T47D (cell line): ENCODE results near the gene CDHR1.

Experiments used
- DNase-seq, 2 experiments: peaks; one replicate each; pipeline versions ENCODE4 v3.0.0 to v3.0.0-alpha.2; 2011 to 2012; ENCODE audit warnings: low read depth in 1 of 2, low spot score in 1 of 2
- JUND ChIP-seq: IDR thresholded peaks from 2 replicates; pipeline ENCODE4 v1.6.1; 2012; ENCODE audit warnings: low read depth
- in situ Hi-C: cut with HindIII; loops from 2 replicates; pipeline ENCODE4 v1.10.0; 2016; ENCODE audit warnings: low sequenced_read_pairs, low pct_unique_long_range_greater_than_20kb

CDHR1 gene

DNA sequence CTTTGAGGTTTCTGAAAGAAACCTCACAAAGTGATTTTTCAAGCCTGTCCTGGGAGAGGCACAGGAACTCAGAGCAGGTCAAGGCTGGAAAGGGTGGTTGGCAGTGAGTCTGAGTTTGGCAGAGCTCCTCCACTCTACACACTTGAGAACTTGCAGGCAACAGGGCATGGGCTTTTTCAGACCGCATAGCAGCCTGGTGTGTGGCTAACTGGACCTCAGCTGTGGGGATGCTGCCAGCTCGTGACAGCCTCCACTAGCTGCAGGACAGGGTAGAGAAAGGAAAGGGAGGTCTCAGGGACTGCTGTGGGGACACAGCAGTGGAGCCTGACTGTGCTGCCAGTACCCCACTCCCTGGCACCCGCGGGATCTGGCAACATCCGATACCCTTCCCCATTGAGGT is 2.6 kb downstream of the CDHR1 start:
- in situ Hi-C loops: no loop called here
- no peak for TF ChIP-seq JUND

DNA sequence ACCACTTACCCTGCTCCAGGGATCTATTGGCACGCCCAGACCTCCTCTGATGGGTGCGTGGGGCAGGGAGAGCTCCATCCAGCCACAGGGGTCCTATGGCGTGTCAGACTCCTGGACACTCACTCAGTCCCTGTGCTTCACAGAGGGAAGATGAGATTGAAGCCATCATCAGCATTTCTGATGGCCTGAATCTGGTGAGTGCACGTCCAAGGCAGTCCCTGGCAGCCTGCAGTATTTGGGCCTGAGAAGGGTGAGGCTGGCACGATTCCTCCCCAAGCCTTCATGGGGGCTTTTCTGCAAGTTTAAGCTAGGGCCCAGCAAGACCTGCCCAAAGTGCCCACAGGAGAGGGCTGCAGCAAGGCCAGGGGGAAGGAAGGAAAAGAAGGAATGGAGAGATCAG is 3.3 kb downstream of the CDHR1 start:
- in situ Hi-C loops: no loop called here
- no peak for DNase-seq
- TF ChIP-seq JUND: no peak

More for the DNA sequence above, 2.6 kb downstream of the CDHR1 start:
- DNase-seq: no peak

DNA sequence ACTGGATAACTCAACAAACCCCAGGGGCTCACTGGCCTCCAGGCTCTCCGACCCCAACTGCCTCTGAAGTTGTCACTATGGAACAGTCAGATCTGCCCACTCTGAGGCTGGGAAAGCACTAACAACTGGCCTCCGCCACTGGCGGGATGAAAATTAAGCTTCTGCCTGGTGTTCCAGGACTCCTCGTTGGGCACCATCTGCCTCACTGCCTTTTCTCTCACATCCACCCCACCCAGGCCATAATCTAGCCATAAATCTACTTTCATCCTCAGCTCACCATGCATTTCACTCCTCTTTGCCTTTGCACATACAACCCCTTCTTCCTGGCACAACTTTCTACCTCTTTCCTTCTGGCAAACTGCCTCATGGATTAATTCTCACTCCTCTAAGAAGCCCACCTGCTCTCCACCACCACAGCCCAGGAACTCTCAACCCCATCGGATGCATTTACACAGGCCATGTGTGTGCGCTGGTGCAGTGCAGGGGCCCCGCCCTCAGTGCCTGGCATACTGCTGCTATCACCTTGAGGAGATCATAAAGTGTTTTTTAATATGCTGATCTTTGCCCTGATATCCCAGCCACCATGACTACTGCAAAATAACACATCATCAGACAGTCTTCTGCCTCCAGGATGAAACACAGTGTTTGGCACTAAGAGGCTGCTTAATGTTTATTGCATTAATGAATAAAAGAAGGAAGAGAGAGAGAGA is 4.0 kb downstream of the CDHR1 start:
- DNase-seq: no peak
- TF ChIP-seq JUND: no peak
- in situ Hi-C loops: no loop called here

DNA sequence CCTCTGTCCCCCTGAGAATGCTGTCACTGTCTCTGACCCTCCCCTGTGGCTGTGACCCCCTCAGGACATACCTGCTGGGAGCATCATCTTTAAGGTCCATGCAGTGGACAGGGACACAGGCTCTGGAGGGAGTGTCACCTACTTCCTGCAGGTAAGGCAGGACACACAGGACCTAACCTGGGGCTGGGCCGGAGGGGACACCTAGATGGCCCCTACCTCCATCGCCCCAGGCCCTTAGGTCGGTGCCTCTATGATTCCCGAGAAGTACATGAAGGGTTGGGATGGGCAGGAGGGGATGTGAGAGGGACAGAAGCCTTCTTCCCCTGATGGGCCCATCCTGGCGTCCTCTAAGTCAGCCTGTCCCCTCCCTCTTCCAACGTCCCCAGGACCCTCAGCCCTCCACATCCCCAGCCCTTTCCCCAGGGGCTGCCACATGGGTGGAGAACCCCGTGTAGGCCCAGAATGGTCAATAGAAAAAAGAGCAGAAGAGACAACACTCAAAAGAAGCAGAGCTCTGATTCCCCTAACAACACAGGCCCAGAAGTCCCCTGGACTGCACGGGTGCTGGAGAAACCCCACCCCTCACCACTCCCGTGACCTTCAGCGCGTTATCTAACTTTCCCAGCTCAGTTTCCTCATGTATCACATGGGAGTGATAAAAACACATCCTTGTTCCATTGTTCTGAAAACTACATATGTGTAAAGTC is 6.4 kb downstream of the CDHR1 start:
- no peak for TF ChIP-seq JUND
- in situ Hi-C loops: no loop called here
- DNase-seq: no peak

DNA sequence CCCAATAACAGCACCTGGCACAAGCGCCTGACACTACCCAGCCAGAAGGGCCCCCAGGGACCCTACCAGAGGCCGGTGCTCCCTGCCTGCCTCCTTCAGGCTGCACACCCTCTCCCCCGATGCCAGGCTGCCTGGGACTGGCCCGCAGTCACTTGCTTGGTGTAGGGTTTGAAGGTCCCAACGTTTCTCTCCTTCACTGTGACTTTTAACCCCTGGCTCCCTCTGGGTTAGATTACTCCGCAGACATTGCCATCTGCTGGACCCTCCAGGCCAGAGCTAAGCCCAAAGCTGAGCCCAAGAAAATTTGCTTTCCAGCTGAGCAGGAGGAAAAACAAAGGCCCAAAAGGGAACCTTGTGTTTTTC is 6.9 kb downstream of the CDHR1 start:
- DNase-seq: no peak
- no peak for TF ChIP-seq JUND
- in situ Hi-C loops: no loop called here

DNA sequence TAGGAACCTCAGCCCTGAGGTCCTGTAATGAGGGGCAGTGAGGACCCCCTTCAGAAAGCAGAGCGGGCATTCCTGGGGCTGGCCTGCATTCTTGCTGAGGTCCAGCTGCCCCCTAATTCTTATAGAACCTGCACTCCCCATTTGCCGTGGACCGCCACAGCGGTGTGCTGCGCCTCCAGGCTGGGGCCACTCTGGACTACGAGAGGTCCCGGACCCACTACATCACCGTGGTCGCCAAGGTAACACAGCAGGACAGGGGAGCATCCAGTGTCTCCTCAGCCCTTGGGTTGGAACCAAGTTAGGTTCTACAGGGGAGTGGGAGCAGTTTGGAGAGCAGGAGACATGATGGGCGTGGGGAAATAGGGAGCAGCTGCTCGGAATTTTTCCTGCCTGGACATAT is 7.3 kb downstream of the CDHR1 start:
- TF ChIP-seq JUND: no peak
- no peak for DNase-seq
- in situ Hi-C loops: no loop called here

DNA sequence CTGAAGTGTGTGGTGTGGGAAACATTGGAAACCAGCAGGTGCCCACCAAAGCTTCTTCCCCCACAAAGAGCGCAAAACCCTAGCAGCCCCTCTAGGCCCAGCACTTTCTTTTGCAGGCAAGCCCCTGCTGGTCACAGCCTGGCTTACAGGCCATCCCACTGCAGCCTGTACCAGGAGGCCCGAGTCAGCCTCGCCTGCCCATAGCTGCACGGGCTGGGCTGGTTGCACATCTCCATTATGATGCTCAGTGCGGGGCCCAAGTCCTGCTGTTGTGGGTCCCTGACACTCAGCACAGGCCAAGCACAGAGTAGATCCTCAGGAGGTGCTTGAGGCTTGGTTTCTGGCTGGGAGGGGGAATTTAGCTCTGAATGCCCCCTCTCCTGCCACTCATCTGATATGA is 8.0 kb downstream of the CDHR1 start:
- TF ChIP-seq JUND: no peak

DNA sequence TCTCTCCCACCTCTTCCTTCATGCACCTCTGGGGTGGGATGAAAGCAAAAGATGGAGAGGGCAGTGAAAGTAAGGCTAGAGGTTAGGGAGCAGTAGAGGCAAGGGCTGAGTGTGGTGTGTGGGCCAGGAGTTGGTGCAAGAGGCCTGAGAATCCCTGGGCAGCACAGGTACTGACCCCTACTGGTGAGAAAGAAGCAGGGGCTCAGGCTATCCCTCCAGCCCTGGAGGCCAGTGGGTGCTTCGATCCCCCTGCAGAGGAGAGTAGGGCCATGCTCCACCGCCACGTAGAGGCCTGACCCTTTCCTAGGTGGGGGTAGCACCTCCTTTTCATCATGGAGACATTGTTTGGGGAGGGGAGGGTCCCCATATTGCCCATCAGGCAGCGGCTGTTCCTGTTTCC is 9.8 kb downstream of the CDHR1 start:
- TF ChIP-seq JUND: no peak
- in situ Hi-C loops: no loop called here
- DNase-seq: no peak

More for the DNA sequence above, 8.0 kb downstream of the CDHR1 start:
- DNase-seq: no peak
- in situ Hi-C loops: no loop called here

DNA sequence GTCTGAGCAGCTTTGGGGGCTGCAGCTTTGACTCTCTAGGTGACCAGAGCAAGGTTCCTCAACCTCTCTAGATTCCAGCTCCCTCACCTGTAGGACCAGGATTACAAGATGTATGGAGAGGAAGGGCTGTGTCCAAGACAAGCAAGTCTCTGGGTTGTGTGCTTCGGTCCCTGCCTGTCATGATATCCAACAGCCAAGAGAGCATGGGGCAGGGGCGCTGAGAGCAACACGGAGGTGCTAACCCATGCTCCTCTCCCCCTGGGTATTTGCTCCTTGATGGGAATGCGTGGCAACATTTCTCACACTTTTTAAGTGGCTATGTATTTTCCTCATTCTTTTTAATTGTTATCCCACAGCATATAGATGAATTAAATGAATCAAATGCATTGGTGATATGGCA is 10.3 kb downstream of the CDHR1 start:
- in situ Hi-C loops: no loop called here
- TF ChIP-seq JUND: no peak

DNA sequence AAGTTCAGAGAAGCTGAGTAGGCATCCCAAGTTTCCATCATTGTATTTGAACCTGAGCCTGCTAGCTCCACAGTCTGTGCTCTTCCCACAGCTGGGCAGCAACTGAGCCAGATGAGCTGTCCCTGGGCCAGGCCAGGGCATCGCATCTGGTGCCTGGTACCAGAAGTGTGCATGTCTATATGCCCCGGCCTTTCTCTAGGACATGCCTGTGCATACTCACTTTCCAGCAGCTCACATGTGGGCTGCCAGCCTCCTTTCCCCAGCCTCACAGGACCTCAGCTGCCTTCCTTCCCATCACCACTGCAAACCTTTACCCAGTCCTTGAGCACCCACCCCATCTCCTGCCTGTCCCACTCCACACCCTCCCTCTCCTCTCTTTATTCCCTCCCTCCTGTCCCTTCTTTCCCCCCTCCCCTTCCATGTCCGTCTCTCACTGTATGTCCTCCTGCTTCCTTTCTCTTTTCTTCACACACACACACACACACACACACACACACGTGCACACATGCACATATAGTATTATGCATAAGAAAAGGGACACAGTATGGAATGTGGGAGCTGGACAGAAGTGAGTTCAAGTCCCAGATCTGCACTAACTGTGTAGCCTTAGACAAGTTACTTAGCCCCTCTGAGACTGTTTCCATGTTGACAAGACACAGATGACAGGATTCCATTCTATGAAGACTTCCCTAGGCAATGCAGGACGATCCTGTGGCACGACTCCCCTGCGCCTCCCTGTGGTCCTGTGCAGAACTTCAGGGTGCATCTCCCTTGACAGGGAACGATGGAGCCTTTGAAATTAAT is 10.9 kb downstream of the CDHR1 start:
- peak; percentile 63 to 75 for DNase-seq
- in situ Hi-C loops: no loop called here
- TF ChIP-seq JUND: no peak

More for the DNA sequence above, 10.3 kb downstream of the CDHR1 start:
- DNase-seq: no peak

DNA sequence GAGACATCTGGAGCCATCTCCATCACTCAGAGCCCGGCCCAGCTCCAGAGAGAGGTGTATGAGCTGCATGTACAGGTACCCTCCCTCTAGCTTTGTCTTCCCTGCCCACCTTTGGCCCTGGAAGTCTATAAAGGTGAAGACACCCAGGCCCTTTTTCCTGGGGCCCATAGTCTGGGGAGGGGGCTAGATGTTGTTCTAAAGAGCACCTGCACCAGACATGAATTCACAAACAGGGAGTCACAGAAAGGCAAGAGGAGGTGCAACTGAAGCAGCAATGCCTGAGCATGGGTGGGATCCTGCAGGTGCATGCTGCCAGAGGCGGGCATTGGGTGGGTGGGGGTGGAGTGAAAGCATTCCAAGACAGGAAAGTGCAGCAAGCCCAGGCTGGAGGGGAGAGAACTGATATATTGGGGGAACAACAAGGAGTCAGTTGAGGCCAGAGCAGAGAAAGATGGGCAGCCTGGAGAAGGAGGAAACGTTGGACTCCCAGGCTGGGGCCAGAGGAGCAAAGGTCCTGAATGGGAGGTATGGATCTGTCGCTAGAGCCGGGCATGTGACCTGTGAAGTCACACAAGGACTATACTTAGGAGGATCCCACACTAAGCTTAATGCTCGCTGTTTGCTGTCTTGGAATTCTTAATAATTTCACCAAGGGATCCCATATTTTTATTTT is 11.7 kb downstream of the CDHR1 start:
- TF ChIP-seq JUND: no peak
- no peak for DNase-seq
- in situ Hi-C loops: no loop called here

DNA sequence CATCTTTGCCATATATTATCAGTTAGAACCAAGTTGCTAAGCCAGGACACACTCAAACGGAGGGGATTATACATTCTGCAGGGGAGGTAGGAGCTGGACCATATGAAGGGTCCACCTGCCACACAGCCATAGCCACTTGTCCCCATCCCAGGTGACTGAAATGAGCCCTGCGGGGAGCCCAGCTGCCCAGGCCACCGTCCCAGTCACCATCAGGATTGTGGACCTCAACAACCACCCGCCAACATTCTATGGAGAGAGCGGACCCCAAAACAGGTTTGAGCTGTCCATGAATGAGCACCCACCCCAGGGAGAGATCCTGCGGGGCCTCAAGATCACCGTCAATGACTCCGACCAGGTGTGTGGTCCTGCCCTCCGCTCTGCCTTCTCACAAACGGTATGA is 13.7 kb downstream of the CDHR1 start:
- TF ChIP-seq JUND: no peak
- in situ Hi-C loops: no loop called here
- DNase-seq: no peak
